Ureter (tissue), 1 donor: ENCODE measurements around the gene IL11RA. TPM values are rescaled to one million over a fixed set of nuclear protein-coding genes. Genes with fewer than 3 reads are reported as not detected.
"Not testable (repeated sequence)": the region's sequence is repeated elsewhere in the genome, so short reads cannot be mapped to it uniquely, and the experiment has no call there.

Experiments
- DNase-seq: peaks from one replicate; pipeline ENCODE4 v3.0.0-alpha.2; 2020; ENCODE audit warnings: low spot score
- total RNA-seq: library from RNA; stranded (reverse); gene quantifications from one replicate; pipeline ENCODE4 v1.2.4, GENCODE V29; 2023
- donor health status: DM: yes; HTN: yes; CAD: no.

Gene IL11RA
- total RNA-seq, 1 donor from 2014 or later = 19.4 TPM

DNA sequence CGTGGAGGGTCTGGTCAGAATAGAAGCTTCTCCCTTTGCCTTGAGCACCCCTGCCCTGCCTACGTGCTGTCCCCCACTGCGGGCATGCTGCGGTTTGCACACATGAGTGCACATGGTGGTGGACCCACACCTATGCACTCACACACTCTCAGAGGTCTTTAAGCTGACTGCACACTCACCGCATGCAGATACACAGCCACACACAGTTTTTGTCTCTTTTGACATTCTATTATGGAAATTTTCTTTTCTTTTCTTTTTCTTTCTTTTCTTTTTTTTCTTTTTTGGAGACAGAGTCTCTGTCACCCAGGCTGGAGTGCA lies 22.5 kb upstream of the IL11RA start:
- DNase-seq = no peak

DNA sequence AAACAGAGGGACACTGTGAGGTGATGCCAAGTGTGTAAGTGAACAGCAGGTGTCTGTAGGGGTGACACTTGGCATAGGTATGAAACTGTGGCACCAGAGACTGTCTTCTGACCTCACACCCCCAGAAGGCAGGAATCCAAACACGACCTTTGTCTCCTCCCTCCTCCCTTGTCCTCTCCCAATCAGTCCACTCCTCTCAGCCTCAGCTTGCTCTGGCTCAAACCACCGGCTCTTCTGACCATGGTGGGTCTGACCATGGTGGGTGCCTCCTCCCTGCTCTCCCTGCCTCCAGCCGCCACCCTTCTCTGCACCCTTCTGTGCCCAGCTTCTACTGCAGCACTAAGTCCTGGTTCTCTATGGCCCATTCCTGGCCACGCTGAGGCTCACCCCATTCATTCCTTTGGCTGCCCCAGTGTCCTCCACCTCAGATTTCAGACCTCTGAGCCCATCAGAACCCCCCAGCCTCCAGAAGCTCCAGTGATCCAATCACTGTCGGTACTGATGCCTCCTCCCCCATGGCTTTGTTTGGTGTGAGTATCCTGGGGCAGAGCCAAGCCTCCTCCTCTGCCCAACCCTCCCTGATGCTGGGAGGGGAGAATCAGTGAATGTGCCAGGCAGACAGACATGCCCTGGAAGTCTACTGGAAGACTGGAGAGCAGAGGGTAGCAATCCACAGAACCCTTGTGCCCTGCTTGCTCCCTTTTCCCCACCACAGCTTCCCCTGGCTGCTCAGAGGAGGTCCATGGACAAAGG lies 21.4 kb upstream of the IL11RA start:
- no peak for DNase-seq

DNA sequence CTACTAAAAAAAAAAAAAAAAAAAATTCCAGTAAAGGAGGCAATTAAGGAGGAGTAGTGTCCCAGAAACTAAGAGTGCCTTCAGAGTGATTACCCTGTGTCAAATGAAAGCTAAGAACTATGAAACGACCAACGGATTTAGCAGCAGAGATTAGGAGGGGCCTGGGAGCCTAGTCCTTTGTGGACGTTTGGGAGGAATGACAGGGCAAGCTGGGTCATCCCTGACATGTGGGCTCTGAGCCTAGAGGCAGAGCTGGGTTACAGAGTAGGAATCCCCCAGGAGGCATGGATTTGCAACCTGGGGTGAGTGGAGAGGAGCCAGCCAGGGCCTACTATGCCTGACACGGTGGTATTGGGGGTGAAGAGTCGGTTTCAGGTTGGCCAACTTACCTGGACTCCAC lies 18.8 kb upstream of the IL11RA start:
- DNase-seq = no peak

DNA sequence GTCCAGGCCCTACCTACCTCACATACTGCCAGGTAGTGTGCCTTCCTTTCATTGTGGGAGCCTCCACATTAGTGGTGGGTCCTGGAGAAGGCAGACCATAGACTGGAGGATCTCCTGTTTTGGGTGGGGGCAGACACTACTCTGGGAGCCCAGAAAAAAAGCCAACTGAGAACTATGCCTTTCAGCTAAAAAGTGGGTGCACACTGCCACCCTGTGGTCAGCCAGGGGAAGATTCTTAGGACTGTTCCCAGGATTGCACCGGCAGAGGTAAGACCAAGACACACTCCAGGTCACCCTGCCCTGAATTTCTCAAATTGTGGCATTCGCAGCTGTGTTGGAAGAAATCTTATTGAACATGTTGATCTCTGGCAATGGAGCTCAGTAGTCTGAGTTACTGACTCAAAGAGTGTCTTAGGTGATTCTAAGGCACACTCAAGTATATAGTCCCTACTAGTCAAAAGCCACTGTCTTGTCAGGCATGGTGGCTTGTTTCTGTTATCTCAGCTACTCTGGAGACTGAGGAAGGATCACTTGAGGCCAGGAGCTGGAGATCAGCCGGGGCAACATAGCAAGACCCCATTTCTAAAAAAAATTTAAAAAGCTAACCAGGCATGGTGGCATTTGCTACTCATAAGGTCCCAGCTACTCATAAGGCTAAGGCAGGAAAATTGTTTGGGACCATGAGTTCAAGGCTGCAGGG lies 18.0 kb upstream of the IL11RA start:
- DNase-seq = peak; percentile 69

DNA sequence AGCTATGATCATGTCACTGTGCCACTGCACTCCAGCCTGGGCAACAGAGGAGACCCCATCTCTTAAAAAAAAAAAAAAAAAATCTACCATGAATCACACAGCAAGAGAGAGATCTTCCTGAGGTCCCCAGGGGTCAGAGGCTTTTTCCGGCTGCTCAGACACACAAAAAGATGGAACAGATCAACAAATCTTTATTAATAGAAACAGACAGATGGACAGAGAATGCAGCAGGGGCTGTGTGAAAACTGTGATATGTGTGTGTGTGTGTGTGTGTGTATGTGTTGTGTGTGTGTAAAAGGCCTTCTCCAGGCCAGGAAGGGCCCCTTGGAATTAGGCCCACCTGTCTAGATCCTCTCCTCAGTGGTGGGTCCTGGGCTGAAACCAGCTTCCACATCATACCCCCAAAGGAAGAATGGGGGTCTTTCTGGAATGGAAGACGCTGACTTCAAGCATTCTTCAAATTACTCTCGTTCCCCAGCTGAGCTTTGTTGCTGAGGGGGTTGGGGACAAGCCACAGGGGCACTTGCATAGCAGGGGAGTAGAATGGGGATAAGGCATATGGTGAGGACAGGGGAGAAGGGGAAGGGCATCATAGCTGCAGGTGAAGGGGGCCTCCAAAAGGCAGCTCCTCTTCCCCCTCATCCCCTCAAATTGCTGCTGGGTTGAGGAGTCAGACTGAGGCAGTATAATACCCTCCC lies 17.3 kb upstream of the IL11RA start:
- DNase-seq = no peak

DNA sequence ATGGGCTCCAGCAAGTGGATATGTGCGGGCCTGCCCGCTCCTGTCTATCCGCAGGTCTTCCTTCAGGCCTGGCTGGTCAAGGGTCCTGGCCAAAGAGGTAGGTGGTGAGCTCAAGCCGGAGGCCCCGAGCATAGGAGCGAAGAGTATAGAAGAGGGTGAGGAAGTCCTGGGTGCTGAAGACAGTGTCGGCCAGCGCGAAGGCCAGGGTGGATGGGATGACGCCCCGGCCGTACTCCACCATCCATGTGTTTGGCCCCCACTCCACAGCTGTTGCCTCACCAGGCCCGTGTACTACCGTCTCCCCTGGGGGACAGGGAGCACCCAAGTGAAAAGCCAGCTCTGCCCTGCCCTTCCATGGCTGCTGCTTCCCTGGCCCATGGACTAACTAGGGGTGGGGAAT lies 16.4 kb upstream of the IL11RA start:
- no peak for DNase-seq

DNA sequence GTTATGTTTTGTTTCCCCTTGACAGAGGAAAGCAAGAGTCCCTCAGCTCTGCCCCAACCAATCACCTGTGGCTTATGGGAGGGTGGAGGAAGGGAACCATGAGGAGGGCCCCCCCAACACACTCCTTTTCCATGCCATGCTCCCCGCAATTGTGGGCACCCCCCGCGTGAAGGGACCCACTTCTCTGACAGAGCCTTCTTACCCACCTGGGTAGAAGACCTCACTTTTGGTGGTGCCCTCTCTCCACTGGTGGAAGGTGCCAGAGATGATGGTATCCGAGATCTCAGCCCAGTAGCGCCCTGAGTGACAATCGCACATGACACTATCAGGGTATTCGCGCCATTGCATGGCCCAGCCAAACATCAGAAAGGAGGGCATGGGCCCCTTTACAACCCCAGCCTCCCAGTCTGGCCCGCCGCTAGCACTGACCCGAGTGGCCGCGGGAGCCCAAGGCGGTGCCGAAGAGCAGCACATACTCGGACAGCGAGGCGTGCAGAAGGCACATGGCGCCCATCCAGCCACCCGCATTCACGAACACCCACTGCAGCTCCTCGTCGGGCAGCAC lies 15.1 kb upstream of the IL11RA start:
- no peak for DNase-seq

DNA sequence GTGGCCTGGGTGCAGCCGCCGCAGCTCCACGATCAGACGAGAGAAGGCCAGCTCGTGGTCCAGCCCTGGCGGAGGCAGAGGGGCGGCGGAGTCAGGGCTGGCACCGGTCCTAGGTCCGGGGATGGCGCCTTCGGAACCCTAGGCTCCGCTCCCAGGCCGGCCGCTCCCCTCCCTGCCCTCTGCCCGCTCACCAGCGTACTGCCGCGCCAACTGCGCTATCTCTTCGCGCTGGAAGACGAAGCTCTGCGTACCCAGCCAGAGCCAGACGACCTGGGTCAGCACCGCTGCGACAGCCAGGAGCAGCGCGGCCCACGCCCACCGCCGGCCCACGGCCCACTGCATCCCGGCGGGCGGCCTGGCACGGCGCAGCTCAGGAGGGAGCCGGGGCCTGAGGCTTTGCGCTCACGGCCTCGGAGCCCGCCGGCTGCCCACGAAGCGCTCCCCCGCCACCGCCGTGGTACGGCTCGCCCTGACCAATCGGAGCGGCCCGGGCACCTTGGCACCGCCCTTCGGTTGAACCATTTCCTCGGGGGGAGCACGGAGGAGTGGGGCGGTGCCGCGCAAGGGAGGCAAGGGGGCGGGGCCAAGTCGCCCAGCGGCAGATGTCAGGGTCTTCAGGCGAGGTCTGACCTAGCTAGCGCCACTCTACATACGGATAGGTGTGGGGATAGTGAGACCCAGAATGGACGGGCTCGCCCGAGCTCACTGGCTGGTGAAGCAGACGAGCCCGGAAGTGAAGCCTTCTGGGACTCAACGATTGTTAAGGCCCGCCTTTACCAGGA lies 14.4 kb upstream of the IL11RA start, which contains the start of gene SIGMAR1:
TSS of gene SIGMAR1 (minus strand) at position 432 of the 782 bp plus-strand sequence. CDS start at position 342, 90 bp downstream.
- DNase-seq = peak; percentile 95

DNA sequence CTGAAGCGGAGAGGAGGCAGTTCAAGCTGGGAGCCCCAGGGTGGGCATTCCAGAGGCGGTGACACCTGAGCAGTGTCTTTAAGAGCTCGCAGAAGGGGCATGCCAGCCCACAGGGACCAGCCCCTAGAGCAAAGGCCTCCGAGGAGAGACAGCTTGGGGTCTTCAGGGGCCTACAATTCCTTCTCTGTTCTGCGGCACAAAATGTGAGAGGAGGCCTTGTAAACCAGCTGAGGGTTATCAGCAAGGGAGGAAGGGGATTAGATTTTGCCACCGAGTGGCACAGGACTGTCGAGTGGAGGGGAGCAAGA lies 13.9 kb upstream of the IL11RA start:
- no peak for DNase-seq

DNA sequence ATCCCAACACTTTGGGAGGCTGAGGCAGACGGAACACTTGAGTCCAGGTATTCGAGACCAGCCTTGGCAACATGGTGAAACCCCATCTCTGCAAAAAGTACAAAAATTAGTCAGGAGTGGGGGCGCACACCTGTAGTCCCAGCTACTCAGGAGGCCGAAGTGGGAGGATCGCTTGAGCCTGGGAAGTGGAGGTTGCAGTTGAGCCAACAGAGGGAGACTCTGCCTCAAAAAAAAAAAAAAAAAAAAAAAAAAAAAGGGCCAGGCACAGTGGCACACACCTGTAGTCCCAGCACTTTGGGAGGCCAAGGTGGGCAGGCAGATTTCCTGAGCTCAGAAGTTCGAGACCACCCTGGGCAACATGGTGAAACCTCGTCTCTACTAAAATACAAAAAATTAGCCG lies 12.7 kb upstream of the IL11RA start:
- DNase-seq = not testable (repeated sequence)

DNA sequence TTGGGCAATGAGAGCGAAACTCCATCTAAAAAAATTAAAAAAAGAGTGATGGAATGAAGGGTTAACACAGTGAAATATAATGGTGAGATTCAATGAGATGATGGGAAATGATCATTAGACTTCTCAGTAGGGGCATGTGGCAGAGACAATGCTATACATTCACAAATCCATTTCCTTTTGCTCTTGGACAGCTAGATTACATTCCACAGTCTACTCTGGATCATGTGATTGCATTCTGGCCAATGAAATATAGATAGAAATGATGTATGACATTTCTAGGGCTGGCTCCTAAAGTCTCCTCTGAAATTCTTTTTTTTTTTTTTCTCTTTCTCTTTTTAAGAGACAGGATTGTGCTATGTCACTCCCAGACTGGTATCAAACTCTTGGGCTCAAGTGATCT lies 9.3 kb upstream of the IL11RA start:
- DNase-seq = no peak

DNA sequence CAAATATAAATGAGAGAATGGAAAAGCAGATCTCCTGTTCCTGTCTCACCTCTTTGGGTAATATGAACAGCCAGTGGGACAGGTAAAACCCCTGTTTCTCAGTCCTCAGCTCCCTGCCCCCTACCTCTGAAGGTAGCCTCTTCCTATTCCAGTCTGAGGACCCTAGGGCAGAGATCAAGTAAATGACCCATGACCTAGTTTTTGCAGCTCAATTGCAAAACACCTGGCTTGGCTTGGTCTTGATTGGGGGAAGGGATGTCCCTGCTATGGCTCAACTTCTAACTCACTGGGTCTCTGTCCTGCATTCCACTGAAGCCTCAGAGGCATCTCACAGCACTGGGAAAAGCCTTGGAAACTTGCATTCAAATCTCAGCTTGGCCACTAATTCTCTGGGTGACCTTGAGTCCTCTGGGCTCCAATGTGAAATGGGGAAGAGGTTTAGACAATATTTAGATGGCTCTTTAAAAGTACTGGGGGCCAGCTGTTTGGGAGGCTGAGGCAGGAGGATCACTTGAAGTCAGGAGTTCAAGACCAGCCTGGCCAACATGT lies 7.1 kb upstream of the IL11RA start:
- no peak for DNase-seq

DNA sequence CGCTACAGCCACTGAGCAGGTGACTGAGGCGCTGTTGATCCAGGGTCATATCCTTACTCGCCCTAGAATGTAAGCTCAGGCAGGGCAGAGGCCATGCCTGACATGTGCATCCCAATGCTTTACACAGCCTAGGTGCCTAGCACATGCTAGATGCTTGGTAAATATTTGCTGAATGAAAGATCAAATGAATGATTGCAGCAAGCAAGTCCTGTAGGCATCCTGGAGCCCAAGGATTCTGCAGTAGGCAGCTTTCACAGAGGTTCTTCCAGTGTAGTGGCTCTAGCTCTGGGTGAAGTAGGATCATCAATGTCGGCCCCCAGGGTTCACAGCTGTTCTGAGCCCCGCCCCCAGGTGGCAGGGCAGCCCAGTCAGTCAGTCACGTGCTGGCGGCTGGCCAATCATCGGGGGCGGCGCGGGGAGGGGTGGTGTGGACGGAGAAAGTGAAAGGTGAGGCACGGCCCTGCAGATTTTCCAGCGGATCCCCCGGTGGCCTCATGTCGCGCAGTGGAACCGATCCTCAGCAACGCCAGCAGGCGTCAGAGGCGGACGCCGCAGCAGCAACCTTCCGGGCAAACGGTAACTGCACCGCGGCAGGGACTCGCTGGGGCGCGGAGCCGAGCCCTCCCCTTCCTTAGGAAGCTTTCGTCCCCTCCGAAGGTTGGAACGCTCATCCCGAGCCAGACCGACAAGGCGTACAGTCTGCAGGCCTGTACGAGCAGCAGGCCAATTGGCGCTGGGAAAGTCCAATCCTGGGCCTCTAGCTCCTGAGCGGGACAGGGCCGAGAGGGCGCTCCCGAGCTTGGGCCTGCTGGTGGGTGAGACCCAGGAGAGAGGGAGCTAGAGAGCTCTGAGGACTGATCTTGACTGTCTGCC lies 5.5 kb upstream of the IL11RA start, which contains the start of gene GALT:
TSS of gene GALT (plus strand) at position 465 of the 873 bp plus-strand sequence. CDS start at position 495, 30 bp downstream.
- DNase-seq = peak; percentile 96

DNA sequence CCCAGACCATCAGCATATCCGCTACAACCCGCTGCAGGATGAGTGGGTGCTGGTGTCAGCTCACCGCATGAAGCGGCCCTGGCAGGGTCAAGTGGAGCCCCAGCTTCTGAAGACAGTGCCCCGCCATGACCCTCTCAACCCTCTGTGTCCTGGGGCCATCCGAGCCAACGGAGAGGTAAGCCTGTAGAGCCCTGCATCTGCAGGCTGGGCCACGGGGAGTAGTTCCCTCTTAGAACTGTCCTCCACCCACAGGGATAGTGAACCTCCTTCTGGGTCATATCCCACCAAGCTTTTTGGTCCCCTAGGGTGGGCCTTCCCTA lies 4.9 kb upstream of the IL11RA start:
- DNase-seq = no peak

DNA sequence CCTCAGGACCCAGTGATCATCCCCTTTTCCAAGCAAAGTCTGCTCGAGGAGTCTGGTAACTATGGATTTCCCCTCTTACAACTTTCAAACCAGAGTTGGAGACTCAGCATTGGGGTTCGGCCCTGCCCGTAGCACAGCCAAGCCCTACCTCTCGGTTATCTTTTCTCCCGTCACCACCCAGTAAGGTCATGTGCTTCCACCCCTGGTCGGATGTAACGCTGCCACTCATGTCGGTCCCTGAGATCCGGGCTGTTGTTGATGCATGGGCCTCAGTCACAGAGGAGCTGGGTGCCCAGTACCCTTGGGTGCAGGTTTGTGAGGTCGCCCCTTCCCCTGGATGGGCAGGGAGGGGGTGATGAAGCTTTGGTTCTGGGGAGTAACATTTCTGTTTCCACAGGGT lies 4.3 kb upstream of the IL11RA start:
- DNase-seq = no peak

DNA sequence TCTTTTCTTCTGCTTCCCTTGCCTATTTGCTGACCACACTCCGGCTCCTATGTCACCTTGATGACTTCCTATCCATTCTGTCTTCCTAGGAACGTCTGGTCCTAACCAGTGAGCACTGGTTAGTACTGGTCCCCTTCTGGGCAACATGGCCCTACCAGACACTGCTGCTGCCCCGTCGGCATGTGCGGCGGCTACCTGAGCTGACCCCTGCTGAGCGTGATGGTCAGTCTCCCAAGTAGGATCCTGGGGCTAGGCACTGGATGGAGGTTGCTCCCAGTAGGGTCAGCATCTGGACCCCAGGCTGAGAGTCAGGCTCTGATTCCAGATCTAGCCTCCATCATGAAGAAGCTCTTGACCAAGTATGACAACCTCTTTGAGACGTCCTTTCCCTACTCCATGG lies 3.3 kb upstream of the IL11RA start:
- DNase-seq = no peak

DNA sequence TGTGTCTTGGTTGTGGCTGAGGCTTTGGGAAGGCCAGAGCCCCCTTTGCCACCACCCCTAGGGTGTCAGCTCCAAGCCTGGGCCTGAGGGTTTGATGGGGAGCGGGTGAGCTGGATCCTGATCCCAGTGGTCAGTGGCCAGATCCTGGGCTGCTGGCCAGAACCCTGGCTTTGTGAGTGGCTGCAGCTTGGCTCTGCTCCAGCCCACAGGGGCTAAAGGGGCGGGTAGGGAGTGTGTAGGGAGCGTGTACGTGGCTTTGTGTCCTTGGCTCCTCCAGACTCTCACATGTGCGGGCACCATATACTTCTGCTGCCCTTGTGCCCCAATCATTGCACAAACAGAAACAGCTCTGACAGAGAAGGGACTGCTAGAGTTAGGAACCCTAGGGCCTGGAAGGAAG lies 1.2 kb upstream of the IL11RA start:
- DNase-seq = no peak

DNA sequence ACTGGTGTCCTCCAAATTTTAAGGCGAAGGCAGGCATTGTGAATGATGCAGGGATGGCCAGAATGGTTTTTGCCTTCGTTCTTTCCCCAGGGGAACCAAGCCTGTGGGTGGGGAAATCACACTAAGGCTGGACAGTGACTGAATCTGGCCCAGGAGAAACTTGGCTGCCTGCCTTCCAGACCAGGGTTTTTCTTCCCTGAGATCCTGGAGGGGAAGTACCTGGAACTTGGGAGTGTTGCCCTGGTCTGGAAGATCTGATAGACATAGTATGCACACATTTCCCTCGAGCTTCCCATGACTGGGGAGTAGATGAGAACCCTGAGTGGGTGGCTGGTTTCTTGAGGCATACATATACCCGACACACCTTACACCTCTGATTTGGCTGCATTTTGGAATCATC lies 664 bp upstream of the IL11RA start:
- DNase-seq = no peak

DNA sequence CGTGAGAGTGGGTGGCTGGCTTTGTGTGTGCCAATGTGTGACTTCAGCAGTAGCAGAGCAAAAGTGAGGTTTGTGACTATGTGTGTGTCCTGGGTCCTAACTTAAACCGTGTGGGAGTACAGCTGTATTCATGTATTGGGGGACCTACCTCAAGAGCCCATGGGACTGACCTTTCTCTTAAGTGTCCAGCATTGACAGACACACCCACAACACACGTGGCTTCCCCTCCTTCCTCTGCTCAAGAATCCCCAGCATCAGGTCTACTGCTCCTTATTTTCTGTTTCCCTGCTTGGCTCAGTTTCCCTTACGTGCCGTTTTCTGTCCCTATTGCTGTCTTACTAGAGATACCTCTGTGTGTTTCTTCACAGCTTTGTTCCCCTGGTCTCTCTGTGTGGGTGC lies 616 bp downstream of the IL11RA start:
- no peak for DNase-seq

DNA sequence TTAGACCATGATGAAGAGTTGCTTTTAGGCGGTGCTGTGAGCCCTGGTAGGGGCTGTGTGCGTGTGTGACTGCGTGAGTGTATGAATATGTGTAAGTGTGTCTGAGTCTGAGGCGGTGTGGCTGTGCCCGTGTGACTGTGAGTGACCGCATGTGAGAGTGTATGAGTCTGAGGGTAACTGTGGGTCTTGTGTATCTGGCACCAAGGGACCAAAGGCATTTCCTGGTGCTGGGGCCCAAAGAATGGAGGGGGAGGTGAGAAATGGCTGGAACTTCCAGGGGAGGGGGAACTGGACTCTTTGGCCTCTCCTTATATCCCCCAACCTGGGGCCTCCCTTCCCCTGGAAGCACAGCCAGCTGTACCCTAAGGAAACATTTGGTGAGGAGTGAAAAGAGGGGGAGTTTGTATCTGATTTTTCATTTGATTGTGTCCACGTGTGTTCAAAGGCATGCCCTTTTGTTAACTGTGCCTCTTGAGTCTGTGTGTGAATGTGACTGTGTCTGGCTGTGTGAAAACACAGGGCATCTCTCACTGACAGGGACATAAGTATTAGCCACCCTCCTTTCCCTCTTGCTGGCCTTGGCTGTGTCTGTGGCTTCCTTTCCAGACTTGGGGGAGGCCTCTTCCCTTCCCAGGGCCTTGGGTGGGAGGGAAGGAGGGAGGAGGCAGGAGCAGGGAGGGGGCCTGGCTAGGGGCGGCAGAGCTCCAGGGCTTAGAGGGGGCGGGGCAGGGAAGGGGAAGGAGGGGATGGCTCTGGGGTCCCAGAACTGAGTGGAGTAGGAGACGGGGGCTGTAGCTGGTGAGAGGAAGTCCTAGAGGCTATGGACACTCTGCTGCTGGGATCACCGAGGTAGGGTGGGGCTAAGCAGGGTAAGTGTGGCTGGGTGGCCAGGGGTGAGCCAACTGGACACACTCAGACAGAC lies 1.4 kb downstream of the IL11RA start:
- no peak for DNase-seq
